GM19099 (cell line): Measurements from ENCODE around the gene MEF2C.

Experiments used
- POLR2A ChIP-seq: IDR thresholded peaks from 3 replicates; pipeline ENCODE4 v1.6.1; 2011; ENCODE audit warnings: low read depth; ENCODE audit not compliant: insufficient read length; ENCODE audit errors: extremely low read depth

MEF2C gene

GRCh38 chr5:88883059-88883835, at the start of gene MEF2C:
Gene MEF2C (minus strand): TSS chr5:88883184. CDS start chr5:88823788, 59,396 bp downstream.
- TF ChIP-seq POLR2A: peak; percentile 92

GRCh38 chr5:88932541-88932940, 49.6 kb upstream of the MEF2C start:
- no peak for TF ChIP-seq POLR2A

- no peak for TF ChIP-seq POLR2A
Measured at GRCh38 chr5:88930335-88930734, 47.4 kb upstream of the MEF2C start.

GRCh38 chr5:88929385-88929784, 46.4 kb upstream of the MEF2C start:
- TF ChIP-seq POLR2A: no peak

GRCh38 chr5:88926774-88927173, 43.8 kb upstream of the MEF2C start:
- TF ChIP-seq POLR2A: no peak

GRCh38 chr5:88925692-88926490, 42.9 kb upstream of the MEF2C start:
- no peak for TF ChIP-seq POLR2A

GRCh38 chr5:88924330-88924657, 41.3 kb upstream of the MEF2C start:
- no peak for TF ChIP-seq POLR2A

GRCh38 chr5:88923623-88924329, 40.8 kb upstream of the MEF2C start:
- TF ChIP-seq POLR2A: no peak

- no peak for TF ChIP-seq POLR2A
Measured at GRCh38 chr5:88899096-88899737, 16.2 kb upstream of the MEF2C start.

- TF ChIP-seq POLR2A: no peak
Measured at GRCh38 chr5:88897748-88898147, 14.8 kb upstream of the MEF2C start.

- no peak for TF ChIP-seq POLR2A
Measured at GRCh38 chr5:88895681-88896501, 12.9 kb upstream of the MEF2C start.

- no peak for TF ChIP-seq POLR2A
Measured at GRCh38 chr5:88892669-88893068, 9.7 kb upstream of the MEF2C start.

- TF ChIP-seq POLR2A: no peak
Measured at GRCh38 chr5:88890070-88890781, 7.2 kb upstream of the MEF2C start.
